Liver (tissue), 9 donors: ENCODE measurements around the gene IRS4. TPM values are rescaled to one million over a fixed set of nuclear protein-coding genes. Genes with fewer than 3 reads are reported as not detected.

Source experiments
- DNase-seq: peaks from one replicate; pipeline ENCODE4 v3.0.0-alpha.2; 2017; ENCODE audit warnings: low spot score
- H3K27ac ChIP-seq, 2 donors: one replicate each; pipeline ENCODE4 v1.7.0; 2013; ENCODE audit warnings: inconsistent platforms in 2 of 2, low read length in 2 of 2, control low read depth in 1 of 2, low read depth in 1 of 2, mild to moderate bottlenecking in 1 of 2
- H3K27me3 ChIP-seq, 4 donors: one replicate each; pipeline versions ENCODE4 v1.6.1 to v1.7.0; 2013; ENCODE audit warnings: low read length in 3 of 4, inconsistent platforms in 1 of 4, mild to moderate bottlenecking in 1 of 4, moderate library complexity in 1 of 4; ENCODE audit not compliant: control insufficient read depth in 4 of 4, insufficient read depth in 4 of 4
- H3K36me3 ChIP-seq, 4 donors: one replicate each; pipeline versions ENCODE4 v1.6.1 to v1.7.0; 2013; ENCODE audit warnings: low read length in 3 of 4, mild to moderate bottlenecking in 3 of 4, low read depth in 1 of 4, moderate library complexity in 1 of 4; ENCODE audit not compliant: control insufficient read depth in 4 of 4, insufficient read depth in 3 of 4
- H3K4me1 ChIP-seq, 4 donors: one replicate each; pipeline versions ENCODE4 v1.6.1 to v1.7.0; 2013; ENCODE audit warnings: low read length in 3 of 4, mild to moderate bottlenecking in 3 of 4, moderate library complexity in 1 of 4; ENCODE audit not compliant: control insufficient read depth in 4 of 4, insufficient read depth in 4 of 4
- H3K4me3 ChIP-seq, 3 donors: one replicate each; pipeline versions ENCODE4 v1.6.1 to v1.7.0; 2013; ENCODE audit warnings: low read length in 3 of 3, control low read depth in 1 of 3, low read depth in 1 of 3, mild to moderate bottlenecking in 1 of 3
- H3K9ac ChIP-seq, 2 donors: one replicate each; pipeline ENCODE4 v1.7.0; 2013; ENCODE audit warnings: low read length in 2 of 2, mild to moderate bottlenecking in 2 of 2, moderate library complexity in 2 of 2, control low read depth in 1 of 2, low read depth in 1 of 2
- H3K9me3 ChIP-seq, 4 donors: one replicate each; pipeline versions ENCODE4 v1.6.1 to v1.7.0; 2013; ENCODE audit warnings: low read length in 3 of 4; ENCODE audit not compliant: control insufficient read depth in 4 of 4
- EGR1 ChIP-seq, 2 donors: IDR thresholded peaks; 2 replicates each; pipeline ENCODE4 v1.6.1; 2016 to 2018; ENCODE audit warnings: antibody characterized with exemption in 2 of 2, low read depth in 2 of 2
- FOXA2 ChIP-seq: IDR thresholded peaks from 2 replicates; pipeline ENCODE4 v1.6.1; 2016; ENCODE audit warnings: antibody characterized with exemption
- HNF4A ChIP-seq, 2 donors: conservative IDR thresholded peaks; 2 replicates each; pipeline ENCODE4 v1.6.1; 2016; ENCODE audit warnings: antibody characterized with exemption in 2 of 2, mild to moderate bottlenecking in 2 of 2
- JUND ChIP-seq, 2 donors: IDR thresholded peaks; 2 replicates each; pipeline ENCODE4 v1.6.1; 2016; ENCODE audit warnings: antibody characterized with exemption in 2 of 2
- MAX ChIP-seq: IDR thresholded peaks from 2 replicates; pipeline ENCODE4 v1.6.1; 2016; ENCODE audit warnings: antibody characterized with exemption
- NR2F2 ChIP-seq: IDR thresholded peaks from 2 replicates; pipeline ENCODE4 v1.6.1; 2016; ENCODE audit warnings: antibody characterized with exemption
- RAD21 ChIP-seq, 2 donors: IDR thresholded peaks; 2 replicates each; pipeline ENCODE4 v1.6.1; 2016; ENCODE audit warnings: antibody characterized with exemption in 2 of 2, mild to moderate bottlenecking in 2 of 2
- RXRA ChIP-seq, 2 donors: IDR thresholded peaks; 2 replicates each; pipeline ENCODE4 v1.6.1; 2017 to 2018; ENCODE audit warnings: antibody characterized with exemption in 2 of 2, mild to moderate bottlenecking in 1 of 2
- SP1 ChIP-seq: IDR thresholded peaks from 2 replicates; pipeline ENCODE4 v1.6.1; 2018; ENCODE audit warnings: antibody characterized with exemption, mild to moderate bottlenecking
- TAF1 ChIP-seq: conservative IDR thresholded peaks from 2 replicates; pipeline ENCODE4 v1.6.1; 2016; ENCODE audit warnings: antibody characterized with exemption, mild to moderate bottlenecking
- YY1 ChIP-seq: IDR thresholded peaks from 2 replicates; pipeline ENCODE4 v1.6.1; 2016; ENCODE audit warnings: antibody characterized with exemption, mild to moderate bottlenecking
- WGBS: extraction: QIAGEN DNeasy Blood & Tissue Kit; methylation state at CpG from one replicate; pipeline ENCODE4 v1.1.7; 2013; 5-methylcytosine and 5-hydroxymethylcytosine counted together
- polyA plus RNA-seq, 2 donors: library from polyadenylated mRNA; stranded (reverse) in 1 of 2; unstranded in 1 of 2; fragments of 200-250 nt in 1 of 2; fragments of >200 nt in 1 of 2; fragmentation: Nextera tagmentation in 1 of 2; extraction: Ambion mirVana in 1 of 2; gene quantifications; one replicate each; pipeline versions ENCODE4 v1.2.1 to v1.2.3, GENCODE V29; 2013 to 2015
- total RNA-seq, 2 donors: library from RNA; depleted of rRNA; stranded (reverse); fragments of >200 nt; gene quantifications; one replicate each; pipeline ENCODE4 v1.2.3, GENCODE V29; 2014
- TF ChIP-seq, protein P1 (sequence below): fragments of 150-350 bp; IDR thresholded peaks from 2 replicates; pipeline ENCODE4 v1.5.1; 2017; ENCODE audit warnings: improper control_type of control experiment, low read depth, low read length; ENCODE audit not compliant: missing input control
- TF ChIP-seq, protein P2 (sequence below): IDR thresholded peaks from 2 replicates; pipeline ENCODE4 v1.6.1; 2016; ENCODE audit warnings: antibody characterized with exemption
- TF ChIP-seq, protein P3 (sequence below): IDR thresholded peaks from 2 replicates; pipeline ENCODE4 v1.6.1; 2016; ENCODE audit warnings: antibody characterized with exemption, mild to moderate bottlenecking
- TF ChIP-seq, protein P4 (sequence below): IDR thresholded peaks from 2 replicates; pipeline ENCODE4 v1.6.1; 2016; ENCODE audit warnings: antibody characterized with exemption
- donor health status: healthy.
- donor health status: healthy.
- donor health status: healthy.
- donor health status: healthy.
- donor health status: healthy.

IRS4 gene
- total and polyA plus RNA-seq, 4 donors = not detected

DNA sequence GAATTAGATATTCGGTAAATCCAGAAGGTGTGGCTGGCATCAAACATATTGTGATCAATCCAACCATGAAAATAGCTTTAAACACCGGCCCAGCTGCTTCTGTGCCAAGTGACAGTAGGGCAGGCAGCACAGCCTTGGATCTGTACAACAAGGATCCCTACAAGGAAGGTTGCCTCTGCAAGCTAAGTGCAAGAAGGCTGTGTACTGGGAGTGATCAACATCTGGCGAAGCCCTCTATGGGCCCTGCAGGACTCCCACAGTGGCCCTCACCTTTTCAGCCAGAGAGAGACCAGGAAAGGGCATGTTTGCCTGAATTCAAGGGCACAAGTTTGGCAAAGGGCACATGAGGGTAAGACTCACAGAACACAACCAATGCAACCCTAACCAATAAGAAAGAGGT lies 9.6 kb downstream of the IRS4 start:
- 76% methylated on average over 3 of the region's 3 CpGs for WGBS
- DNase-seq = no peak
- Histone ChIP-seq H3K4me3 (no peak overlapping the region), H3K4me1 (no peaks in the 10 kb centered on the region), H3K9ac (no peak overlapping the region), H3K9me3 (no peaks in the 10 kb centered on the region), H3K36me3 (no peaks in the 10 kb centered on the region), H3K27me3 (peaks cover 0 to 6% (median 2%) of the 10 kb centered on the region in 4 donors), H3K27ac (no peak overlapping the region)
- TF ChIP-seq EGR1 (IDR thresholded peaks at IDR 0.05; ENCODE audit: low read depth in 2 of 2) = no peak
- no peak for TF ChIP-seq NR2F2
- TF ChIP-seq, protein P1, sequence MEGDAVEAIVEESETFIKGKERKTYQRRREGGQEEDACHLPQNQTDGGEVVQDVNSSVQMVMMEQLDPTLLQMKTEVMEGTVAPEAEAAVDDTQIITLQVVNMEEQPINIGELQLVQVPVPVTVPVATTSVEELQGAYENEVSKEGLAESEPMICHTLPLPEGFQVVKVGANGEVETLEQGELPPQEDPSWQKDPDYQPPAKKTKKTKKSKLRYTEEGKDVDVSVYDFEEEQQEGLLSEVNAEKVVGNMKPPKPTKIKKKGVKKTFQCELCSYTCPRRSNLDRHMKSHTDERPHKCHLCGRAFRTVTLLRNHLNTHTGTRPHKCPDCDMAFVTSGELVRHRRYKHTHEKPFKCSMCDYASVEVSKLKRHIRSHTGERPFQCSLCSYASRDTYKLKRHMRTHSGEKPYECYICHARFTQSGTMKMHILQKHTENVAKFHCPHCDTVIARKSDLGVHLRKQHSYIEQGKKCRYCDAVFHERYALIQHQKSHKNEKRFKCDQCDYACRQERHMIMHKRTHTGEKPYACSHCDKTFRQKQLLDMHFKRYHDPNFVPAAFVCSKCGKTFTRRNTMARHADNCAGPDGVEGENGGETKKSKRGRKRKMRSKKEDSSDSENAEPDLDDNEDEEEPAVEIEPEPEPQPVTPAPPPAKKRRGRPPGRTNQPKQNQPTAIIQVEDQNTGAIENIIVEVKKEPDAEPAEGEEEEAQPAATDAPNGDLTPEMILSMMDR = no peak
- no peak for TF ChIP-seq TAF1
- TF ChIP-seq, protein P2, sequence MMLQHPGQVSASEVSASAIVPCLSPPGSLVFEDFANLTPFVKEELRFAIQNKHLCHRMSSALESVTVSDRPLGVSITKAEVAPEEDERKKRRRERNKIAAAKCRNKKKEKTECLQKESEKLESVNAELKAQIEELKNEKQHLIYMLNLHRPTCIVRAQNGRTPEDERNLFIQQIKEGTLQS = no peak
- no peak for TF ChIP-seq SP1
- TF ChIP-seq RXRA (IDR thresholded peaks at IDR 0.05) = no peak
- TF ChIP-seq, protein P3, sequence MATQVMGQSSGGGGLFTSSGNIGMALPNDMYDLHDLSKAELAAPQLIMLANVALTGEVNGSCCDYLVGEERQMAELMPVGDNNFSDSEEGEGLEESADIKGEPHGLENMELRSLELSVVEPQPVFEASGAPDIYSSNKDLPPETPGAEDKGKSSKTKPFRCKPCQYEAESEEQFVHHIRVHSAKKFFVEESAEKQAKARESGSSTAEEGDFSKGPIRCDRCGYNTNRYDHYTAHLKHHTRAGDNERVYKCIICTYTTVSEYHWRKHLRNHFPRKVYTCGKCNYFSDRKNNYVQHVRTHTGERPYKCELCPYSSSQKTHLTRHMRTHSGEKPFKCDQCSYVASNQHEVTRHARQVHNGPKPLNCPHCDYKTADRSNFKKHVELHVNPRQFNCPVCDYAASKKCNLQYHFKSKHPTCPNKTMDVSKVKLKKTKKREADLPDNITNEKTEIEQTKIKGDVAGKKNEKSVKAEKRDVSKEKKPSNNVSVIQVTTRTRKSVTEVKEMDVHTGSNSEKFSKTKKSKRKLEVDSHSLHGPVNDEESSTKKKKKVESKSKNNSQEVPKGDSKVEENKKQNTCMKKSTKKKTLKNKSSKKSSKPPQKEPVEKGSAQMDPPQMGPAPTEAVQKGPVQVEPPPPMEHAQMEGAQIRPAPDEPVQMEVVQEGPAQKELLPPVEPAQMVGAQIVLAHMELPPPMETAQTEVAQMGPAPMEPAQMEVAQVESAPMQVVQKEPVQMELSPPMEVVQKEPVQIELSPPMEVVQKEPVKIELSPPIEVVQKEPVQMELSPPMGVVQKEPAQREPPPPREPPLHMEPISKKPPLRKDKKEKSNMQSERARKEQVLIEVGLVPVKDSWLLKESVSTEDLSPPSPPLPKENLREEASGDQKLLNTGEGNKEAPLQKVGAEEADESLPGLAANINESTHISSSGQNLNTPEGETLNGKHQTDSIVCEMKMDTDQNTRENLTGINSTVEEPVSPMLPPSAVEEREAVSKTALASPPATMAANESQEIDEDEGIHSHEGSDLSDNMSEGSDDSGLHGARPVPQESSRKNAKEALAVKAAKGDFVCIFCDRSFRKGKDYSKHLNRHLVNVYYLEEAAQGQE = no peak
- TF ChIP-seq YY1 = no peak
- TF ChIP-seq HNF4A (conservative IDR thresholded peaks at IDR 0.05) = no peak
- TF ChIP-seq, protein P4, sequence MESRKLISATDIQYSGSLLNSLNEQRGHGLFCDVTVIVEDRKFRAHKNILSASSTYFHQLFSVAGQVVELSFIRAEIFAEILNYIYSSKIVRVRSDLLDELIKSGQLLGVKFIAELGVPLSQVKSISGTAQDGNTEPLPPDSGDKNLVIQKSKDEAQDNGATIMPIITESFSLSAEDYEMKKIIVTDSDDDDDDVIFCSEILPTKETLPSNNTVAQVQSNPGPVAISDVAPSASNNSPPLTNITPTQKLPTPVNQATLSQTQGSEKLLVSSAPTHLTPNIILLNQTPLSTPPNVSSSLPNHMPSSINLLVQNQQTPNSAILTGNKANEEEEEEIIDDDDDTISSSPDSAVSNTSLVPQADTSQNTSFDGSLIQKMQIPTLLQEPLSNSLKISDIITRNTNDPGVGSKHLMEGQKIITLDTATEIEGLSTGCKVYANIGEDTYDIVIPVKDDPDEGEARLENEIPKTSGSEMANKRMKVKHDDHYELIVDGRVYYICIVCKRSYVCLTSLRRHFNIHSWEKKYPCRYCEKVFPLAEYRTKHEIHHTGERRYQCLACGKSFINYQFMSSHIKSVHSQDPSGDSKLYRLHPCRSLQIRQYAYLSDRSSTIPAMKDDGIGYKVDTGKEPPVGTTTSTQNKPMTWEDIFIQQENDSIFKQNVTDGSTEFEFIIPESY = no peak
- no peak for TF ChIP-seq FOXA2
- TF ChIP-seq RAD21 (IDR thresholded peaks at IDR 0.05) = no peak

- TF ChIP-seq FOXA2 (no peak), RXRA (IDR thresholded peaks at IDR 0.05) (no peak), JUND (IDR thresholded peaks at IDR 0.05) (no peak), TAF1 (no peak), HNF4A (conservative IDR thresholded peaks at IDR 0.05) (no peak), NR2F2 (no peak), EGR1 (IDR thresholded peaks at IDR 0.05; ENCODE audit: low read depth in 2 of 2) (no peak), MAX (no peak)
- TF ChIP-seq, protein P1 = no peak
- WGBS = 61% methylated on average over 2 of the region's 2 CpGs
- no peak overlapping the region for H3K9ac ChIP-seq
- no peaks in the 10 kb centered on the region for H3K9me3 ChIP-seq
- no peak overlapping the region for H3K4me3 ChIP-seq
- H3K27ac ChIP-seq = no peak overlapping the region
- no peaks in the 10 kb centered on the region for H3K4me1 ChIP-seq
- no peak for DNase-seq
- peaks cover 0 to 9% (median 2%) of the 10 kb centered on the region in 4 donors for H3K27me3 ChIP-seq
- H3K36me3 ChIP-seq = no peaks in the 10 kb centered on the region
Observed at GRCh38 chrX:108722561-108722960, 13.8 kb downstream of the IRS4 start.
